HepG2 (cell line): Measurements from ENCODE around the gene AGRN. TPM values are rescaled to one million over a fixed set of nuclear protein-coding genes. Genes with fewer than 3 reads are reported as not detected.

Experiments used
- ARNT2 ChIP-seq: sonication (generic); formaldehyde crosslinking; IDR thresholded peaks from 2 replicates; pipeline ENCODE4 v1.8.0; 2022; ENCODE audit warnings: mild to moderate bottlenecking, low read depth, missing genetic modification reagents, moderate library complexity
- GABPB1 ChIP-seq: IDR thresholded peaks from 2 replicates; pipeline ENCODE4 v1.6.1; 2016; ENCODE audit warnings: mild to moderate bottlenecking, missing genetic modification reagents, moderate library complexity, missing compliant biosample characterization
- HDAC2 ChIP-seq: sonication (generic); formaldehyde crosslinking; IDR thresholded peaks from 2 replicates; pipeline ENCODE4 v1.4.0; 2020; ENCODE audit warnings: missing genetic modification reagents
- HMGXB4 ChIP-seq, 2 experiments: sonication (generic) in 1 of 2; formaldehyde crosslinking in 1 of 2; IDR thresholded peaks; 2 replicates each; pipeline versions ENCODE4 v1.4.0 to v1.6.1; 2018 to 2020; ENCODE audit warnings: missing genetic modification reagents in 2 of 2, borderline replicate concordance in 1 of 2, low read depth in 1 of 2, mild to moderate bottlenecking in 1 of 2, missing biosample characterization in 1 of 2
- KAT2B ChIP-seq: fragments of 150-350 bp; IDR thresholded peaks from 2 replicates; pipeline ENCODE4 v1.6.1; 2014; ENCODE audit warnings: low read depth, low read length, borderline replicate concordance
- KLF6 ChIP-seq: IDR thresholded peaks from 2 replicates; pipeline ENCODE4 v1.8.0; 2016; ENCODE audit warnings: missing biosample characterization, missing genetic modification reagents
- POGK ChIP-seq: sonication (generic); formaldehyde crosslinking; conservative IDR thresholded peaks from 2 replicates; pipeline ENCODE4 v1.8.0; 2022; ENCODE audit warnings: mild to moderate bottlenecking, moderate library complexity, missing genetic modification reagents
- SP4 ChIP-seq: sonication (generic); formaldehyde crosslinking; IDR thresholded peaks from 2 replicates; pipeline ENCODE4 v1.8.1; 2023; ENCODE audit warnings: mild to moderate bottlenecking, missing genetic modification reagents
- ZFP37 ChIP-seq: sonication (generic); formaldehyde crosslinking; IDR thresholded peaks from 2 replicates; pipeline ENCODE4 v1.4.0; 2020; ENCODE audit warnings: missing genetic modification reagents, borderline replicate concordance
- ZNF296 ChIP-seq: sonication (generic); formaldehyde crosslinking; conservative IDR thresholded peaks from 2 replicates; pipeline ENCODE4 v1.5.0; 2020; ENCODE audit warnings: mild to moderate bottlenecking, missing genetic modification reagents
- polyA plus RNA-seq, 8 experiments: library from polyadenylated mRNA; depleted of rRNA in 3 of 8; stranded (reverse) in 7 of 8; unstranded in 1 of 8; fragments of >200 nt; fragmentation: Illumina TruSeq in 4 of 8; extraction: Trizol in 4 of 8; gene quantifications; 2 replicates each; pipeline versions ENCODE4 v1.2.1 to v1.2.3, GENCODE V29; 2011 to 2016; ENCODE audit warnings: low read depth in 4 of 8, missing spikeins in 1 of 8, mixed read lengths in 1 of 8; ENCODE audit not compliant: insufficient read depth in 1 of 8
- total RNA-seq, 5 experiments: library from RNA; depleted of rRNA; stranded (reverse); fragments of >200 nt; fragmentation: Illumina TruSeq; extraction: Trizol; gene quantifications; 2 replicates each; pipeline ENCODE4 v1.2.3, GENCODE V29; 2016; ENCODE audit warnings: low read depth in 1 of 5

Gene AGRN
- total and polyA plus RNA-seq, 2 of the 13 experiments (the other 11 are each of a cell fraction or from before 2014, with no cell fraction given): 29.8 to 65.2 TPM

GRCh38 chr1:980602-981395, 39.1 kb upstream of the AGRN start (continued):
- TF ChIP-seq HDAC2 (peak; percentile 41; the same call in 1 of the 2 replicates), ZFP37 (peak; percentile 82; the same call in 1 of the 2 replicates), ARNT2 (no peak), HMGXB4 (CRISPR knock-in tag; IDR thresholded peaks at IDR 0.05; ENCODE audit: borderline replicate concordance in 1 of 2, low read depth in 1 of 2) (peak; percentile 29 to 76; a peak in 3 of 4 replicates), ZNF296 (CRISPR knock-in tag) (peak; percentile 93), GABPB1 (CRISPR knock-in tag) (peak; percentile 20; the same call in 1 of the 2 replicates), KLF6 (CRISPR knock-in tag) (no peak), SP4 (CRISPR knock-in tag) (peak; percentile 46; the same call in 1 of the 2 replicates), POGK (CRISPR knock-in tag) (peak; percentile 91), KAT2B (no peak)
